GM19452 (cell line): Measurements from ENCODE around the gene GPR39.
"Not testable (repeated sequence)": the region's sequence is repeated elsewhere in the genome, so short reads cannot be mapped to it uniquely, and the experiment has no call there.

Experiments
- ATAC-seq: cut with Tn5 transposase; IDR thresholded peaks from one replicate; pipeline ENCODE4 v1.9.1; 2021; ENCODE audit not compliant: unreplicated experiment

Gene GPR39

GRCh38 chr2:132416723-132417395 is at the start of gene GPR39:
TSS of gene GPR39 (plus strand) at chr2:132416805.
- no peak for ATAC-seq

- ATAC-seq: no peak
Observed at GRCh38 chr2:132368191-132368590, 48.4 kb upstream of the GPR39 start.

- no peak for ATAC-seq
Observed at GRCh38 chr2:132372276-132372675, 44.3 kb upstream of the GPR39 start.

- no peak for ATAC-seq
Observed at GRCh38 chr2:132373391-132374135, 43.0 kb upstream of the GPR39 start.

GRCh38 chr2:132374151-132374550 is 42.5 kb upstream of the GPR39 start:
- no peak for ATAC-seq

GRCh38 chr2:132374551-132374950 is 42.1 kb upstream of the GPR39 start:
- no peak for ATAC-seq

GRCh38 chr2:132374961-132375360 is 41.6 kb upstream of the GPR39 start:
- ATAC-seq: no peak

- no peak for ATAC-seq
Observed at GRCh38 chr2:132381376-132381775, 35.2 kb upstream of the GPR39 start.

GRCh38 chr2:132383956-132384355 is 32.6 kb upstream of the GPR39 start:
- ATAC-seq: no peak

GRCh38 chr2:132384491-132385151 is 32.0 kb upstream of the GPR39 start:
- no peak for ATAC-seq

- no peak for ATAC-seq
Observed at GRCh38 chr2:132387126-132387525, 29.5 kb upstream of the GPR39 start.

- ATAC-seq: no peak
Observed at GRCh38 chr2:132390076-132390475, 26.5 kb upstream of the GPR39 start.

GRCh38 chr2:132391378-132391777 is 25.2 kb upstream of the GPR39 start:
- no peak for ATAC-seq

- no peak for ATAC-seq
Observed at GRCh38 chr2:132392221-132392620, 24.4 kb upstream of the GPR39 start.

GRCh38 chr2:132392879-132393278 is 23.7 kb upstream of the GPR39 start:
- no peak for ATAC-seq

GRCh38 chr2:132397042-132397441 is 19.6 kb upstream of the GPR39 start:
- not testable (repeated sequence) for ATAC-seq

GRCh38 chr2:132400169-132400900 is 16.3 kb upstream of the GPR39 start:
- ATAC-seq: no peak

- ATAC-seq: no peak
Observed at GRCh38 chr2:132400901-132401240, 15.7 kb upstream of the GPR39 start.

GRCh38 chr2:132401326-132401725 is 15.3 kb upstream of the GPR39 start:
- no peak for ATAC-seq

GRCh38 chr2:132403146-132403545 is 13.5 kb upstream of the GPR39 start:
- ATAC-seq: no peak

- ATAC-seq: no peak
Observed at GRCh38 chr2:132404056-132404455, 12.5 kb upstream of the GPR39 start.
